K562 (cell line): ENCODE results near the gene MMP11. TPM values are rescaled to one million over a fixed set of nuclear protein-coding genes. Genes with fewer than 3 reads are reported as not detected.

Experiments
- BACH1 ChIP-seq: fragments of 200-800 bp; sonication (Bioruptor generic); IDR thresholded peaks from 2 replicates; pipeline ENCODE4 v1.6.1; 2016; ENCODE audit warnings: missing genetic modification characterization, missing compliant biosample characterization
- CTCFL ChIP-seq: IDR thresholded peaks from 2 replicates; pipeline ENCODE4 v1.6.1; 2011; ENCODE audit warnings: borderline replicate concordance, low read depth, mild to moderate bottlenecking, moderate library complexity, low read length; ENCODE audit not compliant: insufficient read depth, poor library complexity, severe bottlenecking
- FOXM1 ChIP-seq, 2 experiments: fragments of 450-650 bp in 1 of 2; sonication (generic) in 1 of 2; formaldehyde crosslinking in 1 of 2; IDR thresholded peaks; 2 replicates each; pipeline versions ENCODE4 v1.6.1 to v1.9.0; 2017 to 2022; ENCODE audit warnings: low read depth in 2 of 2, mild to moderate bottlenecking in 2 of 2, missing genetic modification reagents in 1 of 2, moderate library complexity in 1 of 2
- HINFP ChIP-seq: fragments of 450-650 bp; conservative IDR thresholded peaks from 2 replicates; pipeline ENCODE4 v1.6.1; 2016; ENCODE audit warnings: missing genetic modification characterization, low read depth, mild to moderate bottlenecking, control low read depth, missing compliant biosample characterization
- NR0B1 ChIP-seq: fragments of 450-650 bp; IDR thresholded peaks from one replicate; pipeline ENCODE4 v1.6.1; 2018; ENCODE audit warnings: mild to moderate bottlenecking, moderate library complexity; ENCODE audit not compliant: partially characterized antibody
- SMARCC2 ChIP-seq: fragments of 450-650 bp; IDR thresholded peaks from 2 replicates; pipeline ENCODE4 v1.6.1; 2017; ENCODE audit warnings: antibody characterized with exemption, moderate library complexity, mild to moderate bottlenecking, low read depth
- TBP ChIP-seq: optimal IDR thresholded peaks from 2 replicates; pipeline ENCODE3; 2011; ENCODE audit warnings: low read depth, low read length, improper control_type of control experiment
- ZBTB11 ChIP-seq, 3 experiments: fragments of 200-800 bp in 1 of 3; fragments of 250-450 bp in 1 of 3; fragments of 450-650 bp in 1 of 3; sonication (Bioruptor Pico) in 1 of 3; sonication (Bioruptor generic) in 1 of 3; formaldehyde crosslinking in 1 of 3; IDR thresholded peaks; 2 replicates each; pipeline versions ENCODE4 v1.6.1 to v1.8.0; 2016 to 2022; ENCODE audit warnings: mild to moderate bottlenecking in 2 of 3, missing genetic modification characterization in 2 of 3, missing compliant biosample characterization in 1 of 3, moderate library complexity in 1 of 3
- ZFP36 ChIP-seq: fragments of 150-350 bp; IDR thresholded peaks from 2 replicates; pipeline ENCODE4 v1.6.1; 2018; ENCODE audit warnings: low read length, low read depth; ENCODE audit not compliant: partially characterized antibody
- ZFX ChIP-seq: sonication (generic); formaldehyde crosslinking; IDR thresholded peaks from 2 replicates; pipeline ENCODE4 v1.8.0; 2022; ENCODE audit warnings: mild to moderate bottlenecking, missing genetic modification reagents, moderate library complexity
- ZNF143 ChIP-seq: sonication (generic); formaldehyde crosslinking; IDR thresholded peaks from 2 replicates; pipeline ENCODE4 v1.9.0; 2022; ENCODE audit warnings: mild to moderate bottlenecking, missing genetic modification reagents
- polyA plus RNA-seq, 8 experiments: library from polyadenylated mRNA; depleted of rRNA in 4 of 8; stranded (reverse) in 5 of 8; unstranded in 3 of 8; fragments of >200 nt; fragmentation: Nextera tagmentation in 2 of 8; fragmentation: Illumina TruSeq in 1 of 8; extraction: Ambion mirVana in 2 of 8; extraction: Trizol in 1 of 8; gene quantifications; 2 replicates each; pipeline versions ENCODE4 v1.2.1 to v1.2.3, GENCODE V29; 2011 to 2014; ENCODE audit warnings: inconsistent platforms in 1 of 8, missing spikeins in 1 of 8
- total RNA-seq, 7 experiments: library from RNA; depleted of rRNA in 6 of 7; stranded (reverse); fragments of >200 nt in 6 of 7; fragmentation: Illumina TruSeq in 2 of 7; extraction: Trizol in 2 of 7; gene quantifications; 2 replicates each; pipeline versions ENCODE4 v1.2.1 to v1.2.3, GENCODE V29; 2011 to 2021; ENCODE audit warnings: low replicate concordance in 1 of 7

The MMP11 gene
- total and polyA plus RNA-seq, 9 of the 15 experiments (the other 6 are each of a cell fraction or from before 2014, with no cell fraction given) = 0.14 to 1.8 (median 1.1) TPM; not detected in 2

GRCh38 chr22:23786752-23787599, 14.3 kb downstream of the MMP11 start, which contains the start of gene SMARCB1 (continued):
- TF ChIP-seq ZBTB11 (CRISPR knock-in tag; IDR thresholded peaks at IDR 0.05) (peak in 1 of 3 experiments; percentile 73; a peak in 2 of 6 replicates), FOXM1 (IDR thresholded peaks at IDR 0.05; ENCODE audit: low read depth) (0 out of 2 replicates have a peak, but pooled peaks have one; percentile 20), FOXM1 (CRISPR knock-in tag; IDR thresholded peaks at IDR 0.05; ENCODE audit: low read depth) (no peak), NR0B1 (no peak), ZNF143 (CRISPR knock-in tag) (no peak), SMARCC2 (peak; percentile 74), HINFP (tag) (peak; percentile 68), ZFX (CRISPR knock-in tag) (peak; percentile 94), CTCFL (peak; percentile 76), ZFP36 (no peak), BACH1 (tag) (peak; percentile 41; the same call in 1 of the 2 replicates), TBP (peak; percentile 78)
- TF ChIP-seq, all 486 proteins: peak for 79
